BLaER1 treated with 17β-estradiol and CSF1 and Interleukin-3, amounts not matched to agents 10 nM and 100 nM (cell line): ENCODE measurements around the gene TRIOBP.
A peak's percentile ranks its signal among the peaks of the same experiment; 100 is the strongest.

Experiments used
- H3K27ac ChIP-seq, 11 experiments: shearing (Covaris generic); formaldehyde crosslinking; 2 replicates each; pipeline ENCODE4 v1.8.1; 2022
- H3K27me3 ChIP-seq, 11 experiments: shearing (Covaris generic); formaldehyde crosslinking; 2 replicates each; pipeline ENCODE4 v1.8.1; 2022
- H3K36me3 ChIP-seq, 11 experiments: shearing (Covaris generic); formaldehyde crosslinking; 2 replicates each; pipeline ENCODE4 v1.8.1; 2022
- H3K4me1 ChIP-seq, 10 experiments: shearing (Covaris generic); formaldehyde crosslinking; 2 replicates each; pipeline ENCODE4 v1.8.1; 2022
- H3K4me2 ChIP-seq, 11 experiments: shearing (Covaris generic); formaldehyde crosslinking; 2 replicates each; pipeline ENCODE4 v1.8.1; 2022
- H3K4me3 ChIP-seq, 10 experiments: shearing (Covaris generic); formaldehyde crosslinking; 2 replicates each; pipeline ENCODE4 v1.8.1; 2022
- H3K9ac ChIP-seq, 11 experiments: shearing (Covaris generic); formaldehyde crosslinking; 2 replicates each; pipeline ENCODE4 v1.8.1; 2022
- H3K9me3 ChIP-seq, 11 experiments: shearing (Covaris generic); formaldehyde crosslinking; replicated peaks in 1 of 11; 2 replicates each; pipeline ENCODE4 v1.8.1; 2022
- H4K20me1 ChIP-seq, 11 experiments: shearing (Covaris generic); formaldehyde crosslinking; 2 replicates each; pipeline ENCODE4 v1.8.1; 2022
- Cebpa-rat ChIP-seq, 11 experiments: shearing (Covaris generic); IDR thresholded peaks; 2 replicates each; pipeline ENCODE4 v1.8.1; 2022

The TRIOBP gene

GRCh38 chr22:37762389-37762836 lies 65.6 kb downstream of the TRIOBP start:
- no peak overlapping the region for H3K4me3 ChIP-seq
- no peaks in the 10 kb centered on the region for H3K27me3 ChIP-seq
- H3K36me3 ChIP-seq: peaks cover 52 to 99% (median 90%) of the 10 kb centered on the region in 11 experiments
- peak overlapping the region in 1 of 11 experiments; percentile 62; a peak in 1 of 22 replicates for H3K4me2 ChIP-seq
- no peak overlapping the region for H3K9ac ChIP-seq
- no peaks in the 10 kb centered on the region for H3K9me3 ChIP-seq
- H3K27ac ChIP-seq: no peak overlapping the region; a peak in 2 of 22 replicates
- H4K20me1 ChIP-seq: peaks cover 0 to 69% (median 51%) of the 10 kb centered on the region in 11 experiments; a peak in 19 of 22 replicates
- TF ChIP-seq Cebpa-rat (IDR thresholded peaks at IDR 0.05): no peak
- peaks cover 10 to 60% (median 51%) of the 10 kb centered on the region in 10 experiments for H3K4me1 ChIP-seq

- Histone ChIP-seq H3K9me3 (no peaks in the 10 kb centered on the region), H3K27me3 (no peaks in the 10 kb centered on the region), H3K27ac (peak overlapping the region in 3 of 11 experiments; percentile 7 to 57 (median 56); a peak in 3 of 22 replicates), H3K4me2 (peak overlapping the region in 7 of 11 experiments; percentile 47 to 72 (median 62); a peak in 11 of 22 replicates), H3K36me3 (peaks cover 48 to 99% (median 90%) of the 10 kb centered on the region in 11 experiments), H4K20me1 (peaks cover 0 to 69% (median 47%) of the 10 kb centered on the region in 11 experiments; a peak in 19 of 22 replicates), H3K4me1 (peaks cover 4 to 54% (median 45%) of the 10 kb centered on the region in 10 experiments), H3K9ac (peak overlapping the region in 2 of 11 experiments; percentile 2 to 46; a peak in 2 of 22 replicates), H3K4me3 (no peak overlapping the region)
- no peak for TF ChIP-seq Cebpa-rat (IDR thresholded peaks at IDR 0.05)
Measured at GRCh38 chr22:37763012-37763411, 66.2 kb downstream of the TRIOBP start.

GRCh38 chr22:37763652-37764051 lies 66.8 kb downstream of the TRIOBP start:
- peak overlapping the region in 3 of 11 experiments; percentile 9 to 62 (median 46); a peak in 5 of 22 replicates for H3K9ac ChIP-seq

GRCh38 chr22:37764622-37765021 lies 67.8 kb downstream of the TRIOBP start:
- H3K9ac ChIP-seq: peak overlapping the region in 6 of 11 experiments; percentile 7 to 62 (median 37); a peak in 8 of 22 replicates
- peak overlapping the region in 7 of 11 experiments; percentile 47 to 72 (median 62); a peak in 14 of 22 replicates for H3K4me2 ChIP-seq
- H4K20me1 ChIP-seq: peaks cover 0 to 65% (median 30%) of the 10 kb centered on the region in 11 experiments; a peak in 15 of 22 replicates
- peaks cover 0 to 40% (median 34%) of the 10 kb centered on the region in 10 experiments; a peak in 14 of 20 replicates for H3K4me1 ChIP-seq
- H3K27ac ChIP-seq: peak overlapping the region in 3 of 11 experiments; percentile 48 to 57 (median 56); a peak in 5 of 22 replicates
- H3K4me3 ChIP-seq: no peak overlapping the region
- no peaks in the 10 kb centered on the region for H3K27me3 ChIP-seq
- TF ChIP-seq Cebpa-rat (IDR thresholded peaks at IDR 0.05): no peak
- H3K36me3 ChIP-seq: peaks cover 45 to 99% (median 90%) of the 10 kb centered on the region in 11 experiments
- H3K9me3 ChIP-seq: no peaks in the 10 kb centered on the region

More at GRCh38 chr22:37763652-37764051, 66.8 kb downstream of the TRIOBP start:
- Histone ChIP-seq H3K4me1 (peaks cover 0 to 48% (median 38%) of the 10 kb centered on the region in 10 experiments; a peak in 15 of 20 replicates), H3K27ac (peak overlapping the region in 3 of 11 experiments; percentile 48 to 57 (median 56); a peak in 4 of 22 replicates), H3K4me2 (peak overlapping the region in 8 of 11 experiments; percentile 1 to 72 (median 60); a peak in 15 of 22 replicates), H4K20me1 (peaks cover 0 to 69% (median 40%) of the 10 kb centered on the region in 11 experiments; a peak in 17 of 22 replicates), H3K36me3 (peaks cover 45 to 99% (median 90%) of the 10 kb centered on the region in 11 experiments), H3K27me3 (no peaks in the 10 kb centered on the region), H3K9me3 (no peaks in the 10 kb centered on the region), H3K4me3 (no peak overlapping the region)
- TF ChIP-seq Cebpa-rat (IDR thresholded peaks at IDR 0.05): no peak

- Histone ChIP-seq H3K4me2 (peak overlapping the region in 4 of 11 experiments; percentile 52 to 72 (median 66); a peak in 8 of 22 replicates), H3K36me3 (peaks cover 41 to 99% (median 88%) of the 10 kb centered on the region in 11 experiments), H3K4me3 (no peak overlapping the region), H3K9ac (no peak overlapping the region), H4K20me1 (peaks cover 0 to 63% (median 28%) of the 10 kb centered on the region in 11 experiments; a peak in 15 of 22 replicates), H3K27ac (no peak overlapping the region; a peak in 1 of 22 replicates), H3K27me3 (no peaks in the 10 kb centered on the region), H3K9me3 (no peaks in the 10 kb centered on the region), H3K4me1 (peaks cover 0 to 40% (median 34%) of the 10 kb centered on the region in 10 experiments; a peak in 14 of 20 replicates)
- no peak for TF ChIP-seq Cebpa-rat (IDR thresholded peaks at IDR 0.05)
Measured at GRCh38 chr22:37765498-37765897, 68.7 kb downstream of the TRIOBP start.

- Histone ChIP-seq H3K27ac (no peak overlapping the region; a peak in 1 of 22 replicates), H3K36me3 (peaks cover 40 to 99% (median 88%) of the 10 kb centered on the region in 11 experiments), H3K4me3 (no peak overlapping the region), H3K9ac (no peak overlapping the region), H3K4me1 (peaks cover 0 to 40% (median 31%) of the 10 kb centered on the region in 10 experiments; a peak in 14 of 20 replicates), H3K4me2 (peak overlapping the region in 4 of 11 experiments; percentile 52 to 72 (median 66); a peak in 4 of 22 replicates), H3K27me3 (no peaks in the 10 kb centered on the region), H3K9me3 (no peaks in the 10 kb centered on the region), H4K20me1 (peaks cover 0 to 58% (median 28%) of the 10 kb centered on the region in 11 experiments; a peak in 15 of 22 replicates)
- no peak for TF ChIP-seq Cebpa-rat (IDR thresholded peaks at IDR 0.05)
Measured at GRCh38 chr22:37765953-37766576, 69.2 kb downstream of the TRIOBP start.

GRCh38 chr22:37768273-37768672 lies 71.4 kb downstream of the TRIOBP start:
- Histone ChIP-seq H4K20me1 (peaks cover 0 to 59% (median 25%) of the 10 kb centered on the region in 11 experiments; a peak in 13 of 22 replicates), H3K27ac (no peak overlapping the region), H3K4me1 (peaks cover 0 to 31% (median 22%) of the 10 kb centered on the region in 10 experiments; a peak in 14 of 20 replicates), H3K27me3 (no peaks in the 10 kb centered on the region), H3K36me3 (peaks cover 55 to 100% (median 92%) of the 10 kb centered on the region in 11 experiments), H3K4me2 (no peak overlapping the region), H3K4me3 (no peak overlapping the region), H3K9ac (no peak overlapping the region), H3K9me3 (no peaks in the 10 kb centered on the region)
- TF ChIP-seq Cebpa-rat (IDR thresholded peaks at IDR 0.05): no peak

GRCh38 chr22:37769056-37769455 lies 72.2 kb downstream of the TRIOBP start:
- no peaks in the 10 kb centered on the region for H3K27me3 ChIP-seq
- H3K9ac ChIP-seq: no peak overlapping the region
- no peak overlapping the region for H3K27ac ChIP-seq
- H3K9me3 ChIP-seq: no peaks in the 10 kb centered on the region
- no peak for TF ChIP-seq Cebpa-rat (IDR thresholded peaks at IDR 0.05)
- peaks cover 0 to 54% (median 17%) of the 10 kb centered on the region in 11 experiments; a peak in 12 of 22 replicates for H4K20me1 ChIP-seq
- peaks cover 58 to 100% (median 92%) of the 10 kb centered on the region in 11 experiments for H3K36me3 ChIP-seq
- H3K4me2 ChIP-seq: no peak overlapping the region
- peaks cover 0 to 23% (median 14%) of the 10 kb centered on the region in 10 experiments; a peak in 14 of 20 replicates for H3K4me1 ChIP-seq
- H3K4me3 ChIP-seq: no peak overlapping the region
